Common myeloid progenitor, CD34-positive (primary cell): ENCODE measurements around the gene TRABD.
A peak's percentile ranks its signal among the peaks of the same experiment; 100 is the strongest.

Source experiments
- CTCF ChIA-PET: fragments of 350-600 bp; sonication (Branson Sonifier 250); formaldehyde crosslinking; loops from one replicate; lab custom pipeline; 2021; ENCODE audit warnings: antibody characterized with exemption; lab: Charles Lee
- POLR2A ChIA-PET: fragments of 350-600 bp; sonication (Branson Sonifier 250); formaldehyde crosslinking; loops from one replicate; lab custom pipeline; 2021; ENCODE audit warnings: antibody characterized with exemption; lab: Charles Lee
- DNase-seq, 3 donors: peaks; one replicate each; pipeline versions ENCODE4 v3.0.0 to v3.0.0-alpha.2; 2013
- H3K27ac ChIP-seq, 2 experiments: 1 replicate in 1 of 2; 2 replicates in 1 of 2; pipeline ENCODE4 v1.7.0; 2013; ENCODE audit warnings: inconsistent platforms in 2 of 2, low read length in 2 of 2, mild to moderate bottlenecking in 2 of 2, low read depth in 1 of 2, moderate library complexity in 1 of 2; ENCODE audit not compliant: severe bottlenecking in 2 of 2, insufficient read depth in 1 of 2, poor library complexity in 1 of 2
- H3K27me3 ChIP-seq, 5 experiments: replicated peaks in 2 of 5; 1 replicate in 3 of 5; 2 replicates in 2 of 5; pipeline versions ENCODE4 v1.6.1 to v1.7.0; 2013; ENCODE audit warnings: low read length in 4 of 5, mild to moderate bottlenecking in 2 of 5, moderate library complexity in 2 of 5, inconsistent platforms in 1 of 5; ENCODE audit not compliant: insufficient read depth in 5 of 5, control insufficient read depth in 4 of 5
- H3K36me3 ChIP-seq, 4 experiments: 1 replicate in 2 of 4; 2 replicates in 2 of 4; pipeline versions ENCODE4 v1.6.1 to v1.7.0; 2013; ENCODE audit warnings: low read length in 3 of 4, control low read depth in 1 of 4, mild to moderate bottlenecking in 1 of 4; ENCODE audit not compliant: control insufficient read depth in 4 of 4, insufficient read depth in 4 of 4
- H3K4me1 ChIP-seq, 4 experiments: 1 replicate in 3 of 4; 2 replicates in 1 of 4; pipeline versions ENCODE4 v1.6.1 to v1.7.1; 2013; ENCODE audit warnings: low read length in 3 of 4, mild to moderate bottlenecking in 3 of 4, control low read depth in 1 of 4, inconsistent platforms in 1 of 4, moderate library complexity in 1 of 4; ENCODE audit not compliant: control insufficient read depth in 4 of 4, insufficient read depth in 4 of 4; ENCODE audit errors: control extremely low read depth in 1 of 4
- H3K4me3 ChIP-seq, 7 experiments: 1 replicate in 4 of 7; 2 replicates in 3 of 7; pipeline versions ENCODE4 v1.5.1 to v1.7.0; 2013; ENCODE audit warnings: mild to moderate bottlenecking in 7 of 7, low read length in 6 of 7, moderate library complexity in 6 of 7, inconsistent platforms in 2 of 7, low read depth in 2 of 7, control low read depth in 1 of 7; ENCODE audit not compliant: insufficient read depth in 4 of 7, control insufficient read depth in 1 of 7; ENCODE audit errors: extremely low read depth in 1 of 7
- H3K9me3 ChIP-seq, 5 experiments: 1 replicate in 4 of 5; 2 replicates in 1 of 5; pipeline versions ENCODE4 v1.6.1 to v1.7.1; 2013; ENCODE audit warnings: low read length in 4 of 5, mild to moderate bottlenecking in 2 of 5, inconsistent platforms in 1 of 5, low read depth in 1 of 5, moderate library complexity in 1 of 5; ENCODE audit not compliant: control insufficient read depth in 4 of 5, insufficient read depth in 2 of 5; ENCODE audit errors: control extremely low read depth in 1 of 5
- WGBS: methylation state at CpG from one replicate; pipeline ENCODE4 v1.1.5; 2013; ENCODE audit not compliant: insufficient coverage; 5-methylcytosine and 5-hydroxymethylcytosine counted together

Gene TRABD

DNA sequence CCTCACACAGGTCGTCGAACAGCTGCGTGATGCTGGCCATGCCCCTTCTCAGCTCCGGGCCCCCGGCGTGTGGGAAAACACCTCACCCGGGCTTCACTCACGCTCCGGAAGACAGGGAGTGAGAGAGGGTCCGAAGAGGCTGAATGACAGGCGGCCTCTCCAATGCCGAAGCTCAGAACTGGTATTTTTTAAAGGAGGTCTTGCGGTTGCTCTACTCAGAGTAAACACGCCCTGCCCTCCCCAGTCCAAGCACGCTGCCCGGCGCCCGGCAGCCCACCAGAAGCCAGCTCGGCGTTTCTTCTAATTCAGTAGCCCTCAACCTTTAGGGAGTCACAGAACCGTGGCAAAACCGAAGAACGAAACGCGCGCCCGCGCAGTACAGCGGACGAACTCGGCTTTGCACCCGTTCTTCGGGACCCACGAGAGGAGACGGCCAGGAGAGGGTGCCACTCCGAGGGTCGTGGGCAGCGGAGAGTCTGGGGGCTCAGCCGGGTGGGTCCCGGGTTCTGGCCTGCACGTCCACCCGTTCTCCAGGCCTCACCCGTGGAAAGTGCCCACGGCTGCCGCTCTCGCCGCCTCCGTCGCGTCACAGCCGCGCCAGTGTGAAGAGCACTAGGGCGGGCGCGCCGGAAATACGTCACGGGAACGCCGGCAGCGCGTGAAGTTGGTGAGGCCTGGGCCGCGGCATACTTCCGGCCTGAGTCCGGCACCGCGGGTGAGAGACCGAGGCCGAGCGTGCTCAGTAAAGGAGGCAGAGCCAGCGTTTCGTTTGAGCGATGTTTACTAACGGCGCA, 58.9 kb downstream of the TRABD start, which contains the start of gene TUBGCP6:
TSS of gene TUBGCP6 (minus strand) at position 604 of the 794 bp plus-strand sequence. CDS start at position 40, 564 bp downstream.
- DNase-seq: peak; percentile 93 to 96 (median 94)
- peaks cover 3 to 36% (median 29%) of the 10 kb centered on the region in 4 experiments for H3K36me3 ChIP-seq
- peak within 1 kb of the TSS; percentile 85 to 100 (median 97) for H3K4me3 ChIP-seq
- under 1% methylated on average over 66 of the region's 76 CpGs for WGBS
- no peaks in the 10 kb centered on the region for H3K27me3 ChIP-seq
- H3K9me3 ChIP-seq: no peaks in the 10 kb centered on the region
- peaks cover 4 to 54% (median 43%) of the 10 kb centered on the region in 4 experiments for H3K4me1 ChIP-seq
- ChIA-PET POLR2A (interaction anchor here (1.4 kb wide), 1 partner anchor 281 kb away, joined by 3 read pairs; no protein-coding TSS in a partner anchor), CTCF (interaction anchor here (0.9 to 1.7 kb wide), 5 partner anchors 8 to 97 kb away, joined by 3 to 7 read pairs (median 3); no protein-coding TSS in a partner anchor)
- H3K27ac ChIP-seq: peak within 1 kb of the TSS; percentile 91 to 95

GRCh38 chr22:50245214-50246072, 59.7 kb downstream of the TRABD start:
- Histone ChIP-seq H3K36me3 (peaks cover 0 to 28% (median 24%) of the 10 kb centered on the region in 4 experiments), H3K27ac (peak overlapping the region; percentile 91 to 95), H3K27me3 (no peaks in the 10 kb centered on the region), H3K4me3 (peak overlapping the region; percentile 85 to 100 (median 97)), H3K9me3 (no peaks in the 10 kb centered on the region), H3K4me1 (peaks cover 4 to 62% (median 52%) of the 10 kb centered on the region in 4 experiments)
- CTCF ChIA-PET: interaction anchor here (0.6 to 1.3 kb wide), 2 partner anchors 96 to 375 kb away, joined by 3 to 5 read pairs; no protein-coding TSS in a partner anchor
- no peak for DNase-seq
- 28% methylated on average over 26 of the region's 53 CpGs for WGBS
- POLR2A ChIA-PET: no interaction called here

- CTCF ChIA-PET: interaction anchor here (0.6 to 1.3 kb wide), 2 partner anchors 95 to 374 kb away, joined by 3 to 5 read pairs; no protein-coding TSS in a partner anchor
- 94% methylated on average over 16 of the region's 20 CpGs for WGBS
- Histone ChIP-seq H3K27ac (peak overlapping the region in 1 of 2 experiments; percentile 95), H3K4me1 (peaks cover 4 to 66% (median 56%) of the 10 kb centered on the region in 4 experiments), H3K36me3 (peaks cover 0 to 28% (median 23%) of the 10 kb centered on the region in 4 experiments), H3K9me3 (no peaks in the 10 kb centered on the region), H3K27me3 (no peaks in the 10 kb centered on the region), H3K4me3 (peak overlapping the region in 1 of 7 experiments; percentile 99)
- DNase-seq: peak in 1 of 3 donors; percentile 22
- POLR2A ChIA-PET: interaction anchor here (0.7 kb wide), 1 partner anchor 287 kb away, joined by 4 read pairs; no protein-coding TSS in a partner anchor
Measured at GRCh38 chr22:50246242-50247175, 60.8 kb downstream of the TRABD start.

GRCh38 chr22:50247748-50248147, 62.0 kb downstream of the TRABD start:
- H3K9me3 ChIP-seq: no peaks in the 10 kb centered on the region
- no peaks in the 10 kb centered on the region for H3K27me3 ChIP-seq
- peaks cover 0 to 60% (median 52%) of the 10 kb centered on the region in 4 experiments for H3K4me1 ChIP-seq
- no peak overlapping the region for H3K27ac ChIP-seq
- WGBS: 79% methylated on average over 15 of the region's 16 CpGs
- ChIA-PET CTCF (no interaction called here), POLR2A (interaction anchor here (0.6 kb wide), 1 partner anchor 24 kb away, joined by 5 read pairs; no protein-coding TSS in a partner anchor)
- no peak overlapping the region for H3K4me3 ChIP-seq
- peak in 2 of 3 donors; percentile 41 to 49 for DNase-seq
- H3K36me3 ChIP-seq: peaks cover 0 to 31% (median 23%) of the 10 kb centered on the region in 4 experiments

GRCh38 chr22:50248196-50249081, 62.7 kb downstream of the TRABD start:
- no peak for DNase-seq
- no peak overlapping the region for H3K27ac ChIP-seq
- peaks cover 0 to 36% (median 23%) of the 10 kb centered on the region in 4 experiments for H3K36me3 ChIP-seq
- H3K27me3 ChIP-seq: no peaks in the 10 kb centered on the region
- ChIA-PET POLR2A (no interaction called here), CTCF (interaction anchor here (1.2 kb wide), 1 partner anchor 11 kb away, joined by 3 read pairs; no protein-coding TSS in a partner anchor)
- peaks cover 0 to 54% (median 46%) of the 10 kb centered on the region in 4 experiments for H3K4me1 ChIP-seq
- WGBS: 98% methylated on average over 18 of the region's 29 CpGs
- H3K9me3 ChIP-seq: no peaks in the 10 kb centered on the region
- H3K4me3 ChIP-seq: no peak overlapping the region
